ENCODE results near the gene RAB5A.

GRCh38 chr3:19931180-19931692 lies 15.7 kb upstream of the RAB5A start:
- no peak for TF ChIP-seq POLR2AphosphoS5 (IDR thresholded peaks at IDR 0.05; ENCODE audit: low read depth, low read length)
- no peak for TF ChIP-seq USF2 (IDR thresholded peaks at IDR 0.05; ENCODE audit: borderline replicate concordance, low read depth, low read length)
- TF ChIP-seq, protein P1, sequence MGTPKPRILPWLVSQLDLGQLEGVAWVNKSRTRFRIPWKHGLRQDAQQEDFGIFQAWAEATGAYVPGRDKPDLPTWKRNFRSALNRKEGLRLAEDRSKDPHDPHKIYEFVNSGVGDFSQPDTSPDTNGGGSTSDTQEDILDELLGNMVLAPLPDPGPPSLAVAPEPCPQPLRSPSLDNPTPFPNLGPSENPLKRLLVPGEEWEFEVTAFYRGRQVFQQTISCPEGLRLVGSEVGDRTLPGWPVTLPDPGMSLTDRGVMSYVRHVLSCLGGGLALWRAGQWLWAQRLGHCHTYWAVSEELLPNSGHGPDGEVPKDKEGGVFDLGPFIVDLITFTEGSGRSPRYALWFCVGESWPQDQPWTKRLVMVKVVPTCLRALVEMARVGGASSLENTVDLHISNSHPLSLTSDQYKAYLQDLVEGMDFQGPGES (IDR thresholded peaks at IDR 0.05; ENCODE audit: low read depth, low read length) = no peak
- TF ChIP-seq CTCF (IDR thresholded peaks at IDR 0.05) = no peak
- TF ChIP-seq GATA2 (CRISPR knock-in tag; IDR thresholded peaks at IDR 0.05) = no peak
- TF ChIP-seq JUND (IDR thresholded peaks at IDR 0.05) = no peak
- no peak for TF ChIP-seq MXI1 (IDR thresholded peaks at IDR 0.05; ENCODE audit: low read depth, low read length)
- TF ChIP-seq, protein P2, sequence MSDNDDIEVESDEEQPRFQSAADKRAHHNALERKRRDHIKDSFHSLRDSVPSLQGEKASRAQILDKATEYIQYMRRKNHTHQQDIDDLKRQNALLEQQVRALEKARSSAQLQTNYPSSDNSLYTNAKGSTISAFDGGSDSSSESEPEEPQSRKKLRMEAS (IDR thresholded peaks at IDR 0.05; ENCODE audit: low read depth) = no peak
- TF ChIP-seq SIN3A (IDR thresholded peaks at IDR 0.05; ENCODE audit: borderline replicate concordance, low read depth, low read length) = no peak
- TF ChIP-seq TAF1 (IDR thresholded peaks at IDR 0.05; ENCODE audit: borderline replicate concordance, low read depth, low read length) = no peak
- no peak for TF ChIP-seq EZH2phosphoT487 (IDR thresholded peaks at IDR 0.05; ENCODE audit: borderline replicate concordance, low read depth)

Measured in SK-N-SH (cell line).